ENCODE results near the gene STEEP1. TPM values are rescaled to one million over a fixed set of nuclear protein-coding genes. Genes with fewer than 3 reads are reported as not detected.
A peak's percentile ranks its signal among the peaks of the same experiment; 100 is the strongest.
"Not testable (repeated sequence)": the region's sequence is repeated elsewhere in the genome, so short reads cannot be mapped to it uniquely, and the experiment has no call there.

Gene STEEP1
- total and polyA plus RNA-seq, 3 experiments from 2014 or later: 19.2 to 33.0 (median 30.9) TPM

- ChIA-PET POLR2A (no interaction called here), CTCF (interaction anchor here (0.9 kb wide), 1 partner anchor 14 kb away, joined by 3 read pairs; no protein-coding TSS in a partner anchor)
- Histone ChIP-seq H3K27ac (ENCODE audit: low read depth, low read length) (no peak overlapping the region), H3K4me1 (ENCODE audit: insufficient read depth, low read length) (peaks cover 12% of the 10 kb centered on the region), H3K4me3 (ENCODE audit: low read length) (no peak overlapping the region), H3K36me3 (ENCODE audit: insufficient read depth, low read length) (no peaks in the 10 kb centered on the region), H3K27me3 (ENCODE audit: insufficient read depth, low read length, poor library complexity, severe bottlenecking) (no peaks in the 10 kb centered on the region), H3K9me3 (ENCODE audit: low read length) (no peaks in the 10 kb centered on the region)
- Mint-ChIP-seq H3K27ac (no peak overlapping the region), H3K27me3 (peaks cover 0 to 2% of the 10 kb centered on the region in 2 donors), H3K4me1 (peaks cover 8 to 15% (median 15%) of the 10 kb centered on the region in 3 donors), H3K9me3 (no peaks in the 10 kb centered on the region), H3K4me3 (no peak overlapping the region), H3K36me3 (no peaks in the 10 kb centered on the region)
- DNase-seq: no peak
Observed at GRCh38 chrX:119503484-119503861, 61.7 kb downstream of the STEEP1 start.

- peak overlapping the region in 7 of 8 donors; percentile 81 to 94 (median 83) for H3K27ac Mint-ChIP-seq
- Histone ChIP-seq H3K36me3 (ENCODE audit: insufficient read depth, low read length) (no peaks in the 10 kb centered on the region), H3K4me3 (ENCODE audit: low read length) (no peak overlapping the region), H3K27me3 (ENCODE audit: insufficient read depth, low read length, poor library complexity, severe bottlenecking) (no peaks in the 10 kb centered on the region), H3K9me3 (ENCODE audit: low read length) (no peaks in the 10 kb centered on the region), H3K27ac (ENCODE audit: low read depth, low read length) (no peak overlapping the region), H3K4me1 (ENCODE audit: insufficient read depth, low read length) (peaks cover 12% of the 10 kb centered on the region)
- H3K9me3 Mint-ChIP-seq: no peaks in the 10 kb centered on the region
- POLR2A ChIA-PET: no interaction called here
- H3K36me3 Mint-ChIP-seq: no peaks in the 10 kb centered on the region
- peaks cover 0 to 4% of the 10 kb centered on the region in 2 donors for H3K27me3 Mint-ChIP-seq
- peak overlapping the region in 5 of 7 donors; percentile 15 to 55 (median 44) for H3K4me3 Mint-ChIP-seq
- peaks cover 8 to 15% (median 15%) of the 10 kb centered on the region in 3 donors for H3K4me1 Mint-ChIP-seq
- peak in 3 of 5 donors; percentile 34 to 62 (median 51) for DNase-seq
- CTCF ChIA-PET: interaction anchor here (0.9 kb wide), 1 partner anchor 13 kb away, joined by 3 read pairs; no protein-coding TSS in a partner anchor
Observed at GRCh38 chrX:119502727-119503483, 62.3 kb downstream of the STEEP1 start.

GRCh38 chrX:119501511-119502148 lies 63.6 kb downstream of the STEEP1 start:
- Mint-ChIP-seq H3K9me3 (no peaks in the 10 kb centered on the region), H3K27me3 (peaks cover 0 to 4% of the 10 kb centered on the region in 2 donors), H3K36me3 (no peaks in the 10 kb centered on the region), H3K4me3 (peak overlapping the region in 1 of 7 donors; percentile 18), H3K27ac (peak overlapping the region in 5 of 8 donors; percentile 9 to 73 (median 37)), H3K4me1 (peaks cover 8 to 15% (median 15%) of the 10 kb centered on the region in 3 donors)
- no peaks in the 10 kb centered on the region for H3K36me3 ChIP-seq (ENCODE audit: insufficient read depth, low read length)
- ChIA-PET POLR2A (no interaction called here), CTCF (no interaction called here)
- no peak overlapping the region for H3K27ac ChIP-seq (ENCODE audit: low read depth, low read length)
- no peak overlapping the region for H3K4me3 ChIP-seq (ENCODE audit: low read length)
- H3K9me3 ChIP-seq (ENCODE audit: low read length): no peaks in the 10 kb centered on the region
- H3K27me3 ChIP-seq (ENCODE audit: insufficient read depth, low read length, poor library complexity, severe bottlenecking): no peaks in the 10 kb centered on the region
- H3K4me1 ChIP-seq (ENCODE audit: insufficient read depth, low read length): peaks cover 12% of the 10 kb centered on the region
- DNase-seq: no peak

DNA sequence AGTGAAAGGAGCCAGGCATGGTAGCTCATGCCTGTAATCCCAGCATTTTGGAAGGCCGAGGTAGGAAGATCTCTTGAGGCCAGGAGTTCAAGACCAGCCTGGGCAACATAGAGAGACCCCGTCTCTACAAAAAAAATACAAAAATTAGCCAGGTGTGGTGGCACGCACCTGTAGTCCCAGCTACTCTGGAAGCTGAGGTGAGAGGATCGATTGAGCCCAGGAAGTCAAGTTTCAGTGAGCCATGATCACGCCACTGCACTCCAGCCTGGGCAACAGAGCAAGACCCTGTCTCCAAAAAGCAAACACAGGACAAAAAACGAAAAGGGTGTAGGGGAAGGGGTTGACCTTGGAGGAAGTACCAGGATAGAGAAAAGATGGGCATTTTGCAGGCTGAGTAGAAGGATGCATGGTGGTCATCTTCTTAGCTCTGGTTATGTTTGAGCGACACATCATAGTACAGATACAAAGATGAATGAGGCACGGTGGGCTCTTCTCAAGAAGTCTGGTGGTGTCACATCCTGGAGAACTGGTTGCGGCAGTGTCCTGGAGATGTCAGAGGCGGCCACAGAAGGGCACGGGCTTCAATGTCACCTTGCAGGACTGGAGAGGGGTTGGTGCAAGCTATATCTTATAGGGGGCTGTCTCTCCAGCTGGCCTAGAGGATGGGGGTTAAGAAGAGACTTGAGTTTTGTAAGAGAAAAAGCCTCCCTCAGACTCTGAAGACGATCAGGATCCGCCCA lies 65.0 kb downstream of the STEEP1 start:
- no peaks in the 10 kb centered on the region for H3K36me3 ChIP-seq (ENCODE audit: insufficient read depth, low read length)
- no peak overlapping the region for H3K27ac ChIP-seq (ENCODE audit: low read depth, low read length)
- Mint-ChIP-seq H3K36me3 (no peaks in the 10 kb centered on the region), H3K27ac (peak overlapping the region in 2 of 8 donors; percentile 51 to 82), H3K9me3 (no peaks in the 10 kb centered on the region), H3K4me1 (peaks cover 14 to 22% (median 21%) of the 10 kb centered on the region in 3 donors), H3K27me3 (peaks cover 0 to 8% of the 10 kb centered on the region in 2 donors), H3K4me3 (no peak overlapping the region)
- no peak for DNase-seq
- ChIA-PET CTCF (interaction anchor here (1.6 to 2.7 kb wide), 2 partner anchors 12 to 17 kb away, joined by 5 to 7 read pairs; no protein-coding TSS in a partner anchor), POLR2A (no interaction called here)
- H3K4me3 ChIP-seq (ENCODE audit: low read length): no peak overlapping the region
- no peaks in the 10 kb centered on the region for H3K27me3 ChIP-seq (ENCODE audit: insufficient read depth, low read length, poor library complexity, severe bottlenecking)
- H3K9me3 ChIP-seq (ENCODE audit: low read length): no peaks in the 10 kb centered on the region
- H3K4me1 ChIP-seq (ENCODE audit: insufficient read depth, low read length): peaks cover 18% of the 10 kb centered on the region

GRCh38 chrX:119497185-119497584 lies 68.0 kb downstream of the STEEP1 start:
- no peak overlapping the region for H3K4me3 Mint-ChIP-seq

DNA sequence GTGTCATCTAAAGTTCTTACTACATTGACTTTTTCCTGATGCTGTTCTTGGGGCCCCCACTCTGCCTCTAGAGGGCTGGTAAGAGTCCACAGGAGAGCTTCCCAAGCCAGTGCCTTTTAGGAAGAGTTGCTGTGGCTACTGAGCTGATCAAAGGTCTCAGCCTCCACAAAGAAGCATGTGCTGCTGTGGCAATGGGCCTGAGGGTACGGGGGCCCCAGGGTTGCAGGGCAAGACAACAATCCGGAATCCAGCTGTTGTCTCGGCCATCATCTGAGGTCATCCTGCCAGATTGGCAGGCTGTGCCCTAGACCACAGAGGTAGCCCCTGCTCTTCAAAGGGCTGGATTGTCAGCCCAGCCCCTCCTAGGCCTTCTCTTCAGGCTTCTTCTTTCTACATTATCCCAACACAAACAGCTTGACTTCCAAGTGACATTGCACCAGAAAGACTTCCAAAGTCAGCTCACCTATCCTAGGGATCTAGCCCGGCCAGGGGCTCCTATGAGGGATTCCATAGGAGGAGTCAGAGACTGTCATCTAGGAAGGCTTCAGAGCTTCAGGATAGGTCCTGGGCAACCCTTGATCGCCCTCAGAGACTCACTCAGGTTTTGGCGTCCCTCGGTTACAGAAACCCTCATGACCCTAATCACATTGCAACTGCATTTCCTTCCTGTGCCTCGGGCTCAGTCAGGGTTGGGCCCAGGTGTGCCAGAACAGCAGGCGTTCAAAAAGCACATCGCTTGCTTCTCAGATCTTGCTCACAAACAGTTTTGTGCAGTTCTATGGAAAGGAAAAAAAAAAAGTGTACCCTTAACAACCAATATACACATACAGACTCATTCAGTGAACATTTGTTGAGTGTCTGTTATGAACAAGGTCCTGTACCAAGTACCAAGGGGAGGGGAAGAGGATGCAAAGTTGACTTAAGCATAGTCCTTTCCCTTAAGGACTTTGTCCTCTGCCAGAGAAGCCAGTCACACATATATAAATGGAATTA lies 69.2 kb downstream of the STEEP1 start:
- H3K36me3 Mint-ChIP-seq: no peaks in the 10 kb centered on the region
- Histone ChIP-seq H3K4me3 (ENCODE audit: low read length) (no peak overlapping the region), H3K36me3 (ENCODE audit: insufficient read depth, low read length) (no peaks in the 10 kb centered on the region), H3K27ac (ENCODE audit: low read depth, low read length) (no peak overlapping the region), H3K4me1 (ENCODE audit: insufficient read depth, low read length) (peaks cover 5% of the 10 kb centered on the region), H3K9me3 (ENCODE audit: low read length) (no peaks in the 10 kb centered on the region), H3K27me3 (ENCODE audit: insufficient read depth, low read length, poor library complexity, severe bottlenecking) (no peaks in the 10 kb centered on the region)
- POLR2A ChIA-PET: no interaction called here
- CTCF ChIA-PET: interaction anchor here (1.3 kb wide), 1 partner anchor 13 kb away, joined by 5 read pairs; no protein-coding TSS in a partner anchor
- peaks cover 5 to 7% (median 6%) of the 10 kb centered on the region in 3 donors for H3K4me1 Mint-ChIP-seq
- peaks cover 0 to 11% of the 10 kb centered on the region in 2 donors for H3K27me3 Mint-ChIP-seq
- no peaks in the 10 kb centered on the region for H3K9me3 Mint-ChIP-seq
- no peak overlapping the region for H3K4me3 Mint-ChIP-seq
- peak overlapping the region in 5 of 8 donors; percentile 39 to 82 (median 71) for H3K27ac Mint-ChIP-seq
- peak in 1 of 5 donors; percentile 11 for DNase-seq

More at GRCh38 chrX:119497185-119497584, 68.0 kb downstream of the STEEP1 start:
- ChIA-PET POLR2A (no interaction called here), CTCF (interaction anchor here (1.3 kb wide), 1 partner anchor 14 kb away, joined by 5 read pairs; no protein-coding TSS in a partner anchor)
- peak overlapping the region in 1 of 8 donors; percentile 33 for H3K27ac Mint-ChIP-seq
- no peak overlapping the region for H3K27ac ChIP-seq (ENCODE audit: low read depth, low read length)
- peaks cover 12% of the 10 kb centered on the region for H3K4me1 ChIP-seq (ENCODE audit: insufficient read depth, low read length)
- no peaks in the 10 kb centered on the region for H3K36me3 ChIP-seq (ENCODE audit: insufficient read depth, low read length)
- no peak for DNase-seq
- no peaks in the 10 kb centered on the region for H3K9me3 Mint-ChIP-seq
- no peak overlapping the region for H3K4me3 ChIP-seq (ENCODE audit: low read length)
- peaks cover 0 to 8% of the 10 kb centered on the region in 2 donors for H3K27me3 Mint-ChIP-seq
- no peaks in the 10 kb centered on the region for H3K9me3 ChIP-seq (ENCODE audit: low read length)
- H3K36me3 Mint-ChIP-seq: no peaks in the 10 kb centered on the region
- peaks cover 6 to 13% (median 12%) of the 10 kb centered on the region in 3 donors for H3K4me1 Mint-ChIP-seq
- H3K27me3 ChIP-seq (ENCODE audit: insufficient read depth, low read length, poor library complexity, severe bottlenecking): no peaks in the 10 kb centered on the region

DNA sequence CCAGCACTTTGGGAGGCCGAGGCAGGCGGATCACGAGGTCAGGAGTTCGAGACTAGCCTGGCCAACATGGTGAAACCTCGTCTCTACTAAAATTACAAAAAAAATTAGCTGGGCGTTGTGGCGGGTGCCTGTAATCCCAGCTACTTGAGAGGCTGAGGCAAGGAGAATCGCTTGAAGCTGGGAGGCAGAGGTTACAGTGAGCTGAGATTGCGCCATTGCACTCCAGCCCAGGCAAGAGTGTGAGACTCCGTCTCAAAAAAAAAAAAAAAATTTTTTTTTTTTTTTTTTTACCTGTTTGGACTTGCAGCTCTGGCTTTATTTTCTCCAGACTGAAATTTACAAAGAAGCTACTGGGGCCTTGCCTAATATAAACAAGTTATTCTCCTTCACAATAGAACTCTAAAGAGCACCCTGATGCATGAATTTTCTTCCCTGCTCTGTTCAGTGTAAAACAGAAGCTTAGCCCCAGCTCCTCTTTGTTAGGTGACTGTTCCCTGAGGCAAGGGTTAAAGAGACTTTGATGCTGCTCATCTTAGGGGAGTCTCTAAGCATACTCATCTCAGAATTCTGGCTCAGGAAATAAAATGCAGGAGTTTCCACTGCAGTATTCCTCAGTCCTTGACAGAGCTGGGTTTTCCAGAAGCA lies 71.2 kb downstream of the STEEP1 start:
- H3K36me3 Mint-ChIP-seq; H3K27me3 Mint-ChIP-seq; H3K4me1 Mint-ChIP-seq; H3K27ac ChIP-seq (ENCODE audit: low read depth, low read length); DNase-seq; H3K4me1 ChIP-seq (ENCODE audit: insufficient read depth, low read length); POLR2A ChIA-PET; H3K4me3 ChIP-seq (ENCODE audit: low read length); H3K9me3 ChIP-seq (ENCODE audit: low read length); H3K4me3 Mint-ChIP-seq; H3K27me3 ChIP-seq (ENCODE audit: insufficient read depth, low read length, poor library complexity, severe bottlenecking); H3K9me3 Mint-ChIP-seq; H3K36me3 ChIP-seq (ENCODE audit: insufficient read depth, low read length): not testable (repeated sequence)
- H3K27ac Mint-ChIP-seq: peak overlapping the region in 1 of 8 donors; percentile 55
- CTCF ChIA-PET: interaction anchor here (1.1 kb wide), 1 partner anchor 11 kb away, joined by 4 read pairs; no protein-coding TSS in a partner anchor
